Measurements from ENCODE around the gene VSNL1. TPM values are rescaled to one million over a fixed set of nuclear protein-coding genes. Genes with fewer than 3 reads are reported as not detected.
A peak's percentile ranks its signal among the peaks of the same experiment; 100 is the strongest.

Gene VSNL1
- total and polyA plus RNA-seq, 12 donors = 7.2 to 51.1 (median 21.2) TPM

GRCh38 chr2:17506736-17507616 is 33.5 kb upstream of the VSNL1 start:
- Histone ChIP-seq H3K36me3 (replicated peaks in 1 of 2) (no peaks in the 10 kb centered on the region), H3K4me3 (no peak overlapping the region), H3K4me1 (replicated peaks in 1 of 2) (no peaks in the 10 kb centered on the region), H3K9me3 (replicated peaks in 1 of 3) (no peaks in the 10 kb centered on the region), H3K27me3 (no peaks in the 10 kb centered on the region), H3K27ac (no peak overlapping the region)
- intact Hi-C loops (cut with DNase I) = no loop called here
- TF ChIP-seq CTCF (IDR thresholded peaks at IDR 0.05) (no peak), POLR2A (IDR thresholded peaks at IDR 0.05) (no peak)
- WGBS, 4 donors = 60 to 83% (median 69%) methylated on average over 2 of the region's 2 CpGs
- DNase-seq = no peak

GRCh38 chr2:17515652-17516051 is 24.8 kb upstream of the VSNL1 start:
- Histone ChIP-seq H3K4me3 (no peak overlapping the region), H3K36me3 (replicated peaks in 1 of 2) (no peaks in the 10 kb centered on the region), H3K27me3 (no peaks in the 10 kb centered on the region), H3K27ac (no peak overlapping the region), H3K9me3 (replicated peaks in 1 of 3) (no peaks in the 10 kb centered on the region), H3K4me1 (replicated peaks in 1 of 2) (peaks cover 0 to 6% of the 10 kb centered on the region in 2 donors)
- TF ChIP-seq CTCF (IDR thresholded peaks at IDR 0.05) = no peak
- TF ChIP-seq POLR2A (IDR thresholded peaks at IDR 0.05) = no peak
- intact Hi-C loops (cut with DNase I) = no loop called here
- no peak for DNase-seq

- H3K27ac ChIP-seq = peak overlapping the region in 2 of 5 donors; percentile 50 to 60
- H3K4me1 ChIP-seq (replicated peaks in 1 of 2) = peaks cover 0 to 6% of the 10 kb centered on the region in 2 donors
- no peak for TF ChIP-seq CTCF (IDR thresholded peaks at IDR 0.05)
- TF ChIP-seq POLR2A (IDR thresholded peaks at IDR 0.05) = no peak
- no peaks in the 10 kb centered on the region for H3K36me3 ChIP-seq (replicated peaks in 1 of 2)
- WGBS, 4 donors = 37 to 64% (median 43%) methylated on average over 5 to 8 of the region's 8 CpGs
- peak overlapping the region in 2 of 4 donors; percentile 44 to 53 for H3K4me3 ChIP-seq
- H3K9me3 ChIP-seq (replicated peaks in 1 of 3) = no peaks in the 10 kb centered on the region
- DNase-seq = peak in 1 of 7 donors; percentile 12
- H3K27me3 ChIP-seq = no peaks in the 10 kb centered on the region
- intact Hi-C loops (cut with DNase I) = no loop called here
These were observed 22.9 kb upstream of the VSNL1 start for GRCh38 chr2:17517481-17518211.
